ENCODE results near the gene DNAJA4.

DNAJA4 gene

DNA sequence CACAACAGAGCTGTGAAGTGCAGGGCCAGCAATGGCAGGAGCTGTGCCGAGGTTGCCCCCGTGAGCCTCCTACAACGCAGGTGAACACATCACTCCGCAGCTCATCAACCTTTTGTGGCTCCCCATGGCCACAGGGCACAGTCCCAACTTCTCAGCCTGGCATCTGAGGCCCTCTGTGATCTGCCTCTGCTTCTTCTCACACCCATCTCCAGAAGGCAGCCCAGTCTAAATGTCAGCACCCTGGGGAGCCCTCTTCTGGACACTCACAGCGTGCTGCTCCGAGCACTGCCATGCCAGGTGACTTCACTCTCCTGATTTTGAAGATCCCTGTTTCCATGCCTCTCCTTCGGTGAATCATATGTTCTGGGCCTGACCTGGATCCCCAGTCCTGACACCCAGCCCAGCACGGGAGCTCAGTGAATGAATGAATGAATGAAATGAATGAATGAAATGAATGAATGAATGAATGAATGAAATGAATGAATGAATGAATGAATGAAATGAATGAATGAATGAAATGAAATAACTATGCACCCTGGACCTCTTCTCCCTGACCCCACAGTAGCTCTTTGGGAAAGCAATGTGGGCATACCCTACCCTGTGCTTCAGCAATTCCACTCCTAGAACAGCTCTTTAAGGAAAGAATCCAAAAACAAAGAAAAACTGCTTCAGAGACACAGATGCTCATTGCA, 52.9 kb downstream of the DNAJA4 start:
- no peak for DNase-seq

DNA sequence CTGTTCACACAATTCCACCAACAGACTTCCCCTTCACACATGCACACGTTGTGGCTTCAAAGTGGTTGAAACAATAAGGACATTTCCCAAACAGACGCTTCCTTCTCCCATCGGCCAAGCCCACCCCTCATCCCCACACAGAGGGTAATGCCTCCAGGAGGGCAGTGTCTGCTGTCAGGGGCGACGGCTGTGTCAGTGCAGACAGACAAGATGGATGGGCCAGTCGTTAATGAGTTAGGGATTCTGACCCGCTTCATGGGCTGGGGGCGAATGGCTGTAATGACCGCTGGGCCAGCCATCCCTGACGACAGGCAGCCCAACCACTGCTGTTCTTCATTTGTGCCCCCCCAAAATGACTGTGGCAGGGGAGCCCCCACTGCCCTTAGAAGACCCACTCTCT, 55.2 kb downstream of the DNAJA4 start:
- no peak for DNase-seq

DNA sequence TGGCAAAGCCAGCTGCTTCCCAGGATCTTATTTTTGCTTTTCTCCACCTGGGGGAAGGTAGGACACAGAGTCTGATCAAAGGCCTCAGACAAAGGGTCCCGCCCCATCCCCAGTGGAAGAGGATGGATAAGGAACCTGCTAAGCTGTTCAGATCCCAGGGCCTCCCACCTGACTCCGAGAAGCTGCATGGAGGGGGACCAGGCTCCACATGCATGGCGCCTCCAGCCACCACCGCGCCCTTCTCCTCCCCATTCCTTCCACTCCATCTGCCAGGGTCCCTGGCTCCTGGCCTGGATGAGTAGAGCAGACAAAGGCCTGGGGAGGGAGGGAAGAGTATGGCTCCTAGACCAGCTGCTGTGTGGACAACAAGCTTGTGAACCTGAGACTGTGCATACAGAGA, 55.8 kb downstream of the DNAJA4 start:
- no peak for DNase-seq

DNA sequence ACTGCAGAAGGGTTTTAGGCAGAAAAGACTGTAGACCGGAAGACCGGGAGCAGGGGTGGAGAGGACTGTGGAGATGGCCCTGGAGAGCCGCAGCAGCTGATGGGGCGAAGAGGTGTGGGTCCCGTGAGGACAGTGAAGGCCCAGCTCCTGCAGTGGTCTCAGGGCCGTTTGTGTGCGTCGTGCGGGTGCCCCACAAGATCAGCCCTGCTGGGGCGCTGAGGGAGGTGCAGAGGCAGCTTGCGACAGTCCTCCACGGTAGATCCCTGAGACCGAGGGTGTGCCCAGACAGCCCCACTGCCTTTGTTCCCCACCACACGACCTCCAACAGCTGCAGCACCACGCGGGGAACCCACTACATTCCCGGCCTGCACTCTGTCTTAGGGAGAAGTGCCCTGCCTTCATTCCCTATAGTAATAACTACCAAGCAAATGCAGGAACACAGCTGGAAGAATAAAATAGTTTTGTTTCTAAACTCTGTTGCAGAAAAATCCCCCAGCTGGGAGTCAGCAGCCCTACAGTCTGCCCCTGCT, 56.7 kb downstream of the DNAJA4 start:
- DNase-seq = no peak

DNA sequence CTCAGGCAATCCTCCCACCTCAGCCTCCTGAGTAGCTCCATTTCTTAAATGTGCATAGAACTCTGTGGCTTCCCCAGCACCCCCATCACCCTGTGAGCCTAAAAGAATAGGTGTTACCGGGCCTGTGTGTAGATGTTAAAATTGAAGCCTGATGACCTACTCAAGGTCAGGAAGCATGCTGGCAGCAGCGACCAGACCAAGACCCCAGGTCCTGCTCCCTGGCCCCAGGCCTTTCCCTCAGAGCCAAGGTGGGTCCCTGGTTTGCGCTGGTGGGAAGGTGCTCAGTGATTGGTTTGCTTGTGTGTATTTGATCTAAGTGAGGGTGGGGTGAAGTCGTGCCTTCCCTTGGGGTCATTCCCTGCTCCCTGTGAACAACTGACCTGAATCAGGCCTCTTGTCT, 57.4 kb downstream of the DNAJA4 start:
- no peak for DNase-seq

DNA sequence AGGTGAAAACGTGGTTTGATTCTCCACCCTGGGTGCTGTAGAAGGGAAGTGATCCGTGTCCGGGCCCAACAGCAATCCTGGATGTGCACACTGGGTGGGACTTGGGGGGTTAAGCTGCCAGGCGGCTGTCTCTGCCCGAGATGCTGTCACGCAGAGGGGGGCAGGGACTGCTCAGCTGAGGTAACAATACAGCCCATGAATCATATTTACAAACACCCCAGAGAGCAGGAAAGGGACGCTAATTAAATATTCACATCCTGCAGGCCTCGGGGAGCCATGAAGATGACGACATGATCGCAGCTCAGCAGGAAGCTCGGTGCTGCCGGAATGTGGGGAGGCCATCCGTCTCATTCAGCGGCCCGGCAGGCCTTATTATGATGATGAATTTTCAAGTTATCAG, 57.9 kb downstream of the DNAJA4 start:
- DNase-seq = no peak

DNA sequence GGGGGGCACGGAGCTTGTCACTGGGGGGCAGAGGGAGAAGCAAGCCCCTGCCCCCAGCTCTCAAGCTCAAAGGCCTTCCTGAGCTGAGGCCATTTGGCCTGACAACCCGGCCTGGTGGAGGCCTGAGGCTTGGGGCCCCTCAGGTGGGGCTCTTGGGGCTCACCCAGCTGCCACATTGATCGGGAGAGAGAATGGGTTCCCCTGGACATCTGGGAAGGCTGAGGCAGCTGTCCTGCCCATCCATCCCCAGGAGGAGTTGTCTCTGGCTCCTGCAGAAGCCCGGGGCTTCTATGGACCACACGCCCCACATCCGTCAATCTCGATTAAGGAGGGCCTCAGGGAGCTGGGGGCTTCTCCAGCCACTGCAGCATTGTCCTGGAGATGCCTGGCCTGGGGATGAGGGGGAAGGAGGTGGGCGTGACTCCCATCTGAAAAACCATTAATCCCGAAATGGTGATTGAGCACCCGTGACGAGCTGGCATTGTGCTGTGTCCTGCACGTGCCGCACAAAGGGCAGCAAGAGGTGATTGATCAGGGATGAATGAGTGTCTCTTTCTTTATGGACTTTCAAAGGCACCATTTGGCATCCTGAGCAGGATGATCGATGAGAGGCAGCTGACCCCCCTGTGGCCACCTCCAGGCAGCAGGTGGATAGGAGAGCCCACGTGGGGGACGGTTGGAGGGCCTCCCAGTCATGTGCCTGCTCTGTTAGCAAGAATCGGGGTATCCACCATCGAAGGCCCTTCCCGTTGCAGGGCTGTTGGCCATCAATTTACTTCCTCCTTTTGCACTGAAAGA, 58.6 kb downstream of the DNAJA4 start:
- no peak for DNase-seq

DNA sequence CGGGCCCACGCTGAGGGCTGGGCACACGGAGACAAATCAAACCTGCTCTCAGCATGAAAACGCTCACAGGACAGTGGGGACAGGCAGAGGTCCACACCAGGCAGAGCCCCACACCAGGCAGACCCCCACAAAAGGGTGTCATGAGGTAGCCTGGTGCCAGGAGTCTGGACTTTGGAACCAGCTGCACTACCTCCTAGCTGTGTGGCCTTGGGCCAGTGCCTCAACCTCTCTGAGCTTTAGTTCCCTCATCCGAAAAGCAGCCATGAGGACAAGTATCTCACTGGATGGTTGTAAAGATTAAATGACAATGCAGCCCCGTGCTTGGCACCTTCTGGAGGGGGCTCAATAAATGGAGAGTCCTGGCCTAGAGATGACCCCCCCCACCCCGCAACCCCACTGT, 59.3 kb downstream of the DNAJA4 start:
- DNase-seq = no peak

DNA sequence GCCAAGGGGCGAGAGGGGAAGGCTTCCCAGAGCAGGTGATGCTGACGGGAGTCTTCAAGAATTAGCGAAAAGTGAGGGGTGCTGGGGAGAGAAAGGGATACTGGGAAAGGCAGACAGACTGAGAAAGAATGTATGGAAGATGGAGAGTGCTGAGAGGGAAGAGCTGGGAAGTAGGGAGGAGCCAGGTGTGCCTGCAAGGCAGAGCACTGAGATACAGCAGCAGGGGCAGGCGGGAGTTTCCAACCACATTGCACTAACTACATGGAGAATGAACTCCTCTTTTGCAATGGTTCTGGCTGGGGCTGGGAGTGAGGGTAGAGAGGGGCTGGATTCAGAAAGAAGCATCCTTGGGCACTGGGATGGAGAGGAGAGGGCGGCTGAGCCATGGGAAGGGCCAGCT, 59.8 kb downstream of the DNAJA4 start:
- DNase-seq = no peak

DNA sequence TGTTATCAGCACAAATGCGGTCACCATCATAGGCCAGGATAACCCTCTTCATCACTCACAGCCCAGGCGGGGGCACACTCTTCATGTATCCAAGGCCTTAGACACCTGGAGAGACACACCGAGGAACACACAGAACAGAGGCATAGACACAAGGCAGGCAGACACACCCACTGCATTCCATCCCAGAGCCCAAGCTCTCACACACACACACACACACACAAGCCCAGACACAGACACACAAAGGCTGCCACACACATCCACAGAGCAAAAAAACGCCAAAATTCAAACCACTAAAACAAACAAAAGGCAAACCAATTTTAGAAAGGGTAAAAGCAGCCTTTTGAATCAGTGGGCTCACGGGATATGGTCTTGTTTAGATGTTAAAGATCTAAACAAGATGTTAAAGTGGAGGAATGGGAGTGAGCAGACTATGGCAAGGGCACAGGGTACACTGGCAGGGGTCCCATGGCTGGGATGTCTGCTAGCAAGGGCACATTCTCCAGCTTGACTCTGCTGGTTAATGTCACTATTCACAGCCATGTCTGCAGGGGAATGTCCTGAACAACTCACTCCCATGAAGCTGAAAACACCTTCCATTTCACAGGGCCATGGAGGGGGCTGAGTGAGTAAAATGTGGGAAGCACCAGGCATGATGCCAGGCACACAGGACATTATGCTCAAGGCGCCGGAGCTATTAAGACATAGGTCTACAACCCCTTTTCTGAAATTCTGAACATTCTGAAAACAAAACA, 60.9 kb downstream of the DNAJA4 start:
- no peak for DNase-seq

DNA sequence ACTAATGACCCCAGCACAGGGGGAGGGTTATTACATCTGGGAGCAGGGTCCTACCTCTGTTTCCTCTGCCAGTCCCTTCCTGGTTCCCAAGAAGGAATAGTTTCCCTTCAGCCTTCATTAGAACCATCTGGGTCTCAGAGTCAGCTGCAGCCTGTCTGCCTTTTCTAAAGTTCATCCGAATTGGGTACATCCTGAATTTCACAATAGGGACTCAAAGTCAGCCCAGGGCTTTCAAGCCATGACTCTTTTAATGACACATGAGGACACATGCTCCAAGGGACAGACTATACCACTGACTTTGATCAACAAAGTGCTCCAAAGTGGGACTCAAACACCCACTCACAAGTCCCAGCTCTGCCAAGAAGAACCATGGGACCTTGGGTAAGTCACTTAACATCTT, 63.1 kb downstream of the DNAJA4 start:
- no peak for DNase-seq

DNA sequence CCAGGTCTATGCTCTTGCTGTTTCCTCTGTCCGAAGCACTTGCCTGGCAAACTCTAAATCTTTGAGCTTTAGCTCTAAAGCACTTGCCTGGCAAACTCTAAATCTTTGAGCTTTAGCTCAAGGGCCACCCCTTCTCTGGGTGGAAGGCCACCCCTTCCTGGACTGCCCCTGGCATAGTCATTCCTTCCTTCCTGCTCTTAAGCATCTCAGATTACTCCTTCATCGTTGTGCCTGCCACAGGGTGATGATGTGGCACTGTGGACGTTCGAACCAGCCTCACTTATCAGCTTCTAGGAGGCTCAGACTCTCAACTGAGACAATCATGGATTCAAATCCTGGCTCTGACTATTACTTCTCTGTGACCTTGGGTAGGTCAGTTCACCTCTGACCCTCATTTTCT, 65.3 kb downstream of the DNAJA4 start:
- no peak for DNase-seq

Data from activated CD4-positive, alpha-beta T cell treated with anti-CD3 and anti-CD28 coated beads for 1 hour (primary cell).